CD8-positive, alpha-beta memory T cell (primary cell): ENCODE results near the gene PLXND1. TPM values are rescaled to one million over a fixed set of nuclear protein-coding genes. Genes with fewer than 3 reads are reported as not detected.

Source experiments
- CTCF ChIA-PET: fragments of 350-600 bp; sonication (Branson Sonifier 250); formaldehyde crosslinking; loops from one replicate; lab custom pipeline; 2021; ENCODE audit warnings: antibody characterized with exemption; lab: Charles Lee
- POLR2A ChIA-PET: fragments of 350-600 bp; sonication (Branson Sonifier 250); formaldehyde crosslinking; loops from one replicate; lab custom pipeline; 2021; ENCODE audit warnings: antibody characterized with exemption; lab: Charles Lee
- DNase-seq, 5 donors: peaks; one replicate each; pipeline versions ENCODE4 v3.0.0 to v3.0.0-alpha.2; 2020 to 2022; ENCODE audit warnings: mixed read lengths in 1 of 5
- H3K27ac ChIP-seq: one replicate; pipeline ENCODE4 v1.7.0; 2013; ENCODE audit warnings: low read depth, mild to moderate bottlenecking, low read length, moderate library complexity
- H3K27me3 ChIP-seq: 2 replicates; pipeline ENCODE4 v1.7.0; 2013; ENCODE audit warnings: low read length, mild to moderate bottlenecking; ENCODE audit not compliant: insufficient read depth, poor library complexity, severe bottlenecking
- H3K36me3 ChIP-seq: 2 replicates; pipeline ENCODE4 v1.7.0; 2013; ENCODE audit warnings: mild to moderate bottlenecking, low read length, moderate library complexity; ENCODE audit not compliant: insufficient read depth
- H3K4me1 ChIP-seq: 2 replicates; pipeline ENCODE4 v1.7.0; 2013; ENCODE audit warnings: mild to moderate bottlenecking, low read length, moderate library complexity; ENCODE audit not compliant: insufficient read depth
- H3K4me3 ChIP-seq: 2 replicates; pipeline ENCODE4 v1.7.0; 2013; ENCODE audit warnings: mild to moderate bottlenecking, low read length
- H3K9me3 ChIP-seq: 2 replicates; pipeline ENCODE4 v1.7.0; 2013; ENCODE audit warnings: mild to moderate bottlenecking, low read length
- H3K27ac Mint-ChIP-seq, 8 donors: one replicate each; pipeline ENCODE4 v1.8.0; 2020 to 2021; ENCODE audit warnings: mixed read lengths in 8 of 8, mild to moderate bottlenecking in 6 of 8, inconsistent platforms in 3 of 8, moderate library complexity in 3 of 8
- H3K27me3 Mint-ChIP-seq, 2 donors: one replicate each; pipeline ENCODE4 v1.8.0; 2020 to 2021; ENCODE audit warnings: mixed read lengths in 2 of 2, mild to moderate bottlenecking in 1 of 2, moderate library complexity in 1 of 2
- H3K36me3 Mint-ChIP-seq, 3 donors: one replicate each; pipeline ENCODE4 v1.8.0; 2020 to 2021; ENCODE audit warnings: mixed read lengths in 3 of 3, inconsistent platforms in 1 of 3, mild to moderate bottlenecking in 1 of 3
- H3K4me1 Mint-ChIP-seq, 3 donors: one replicate each; pipeline ENCODE4 v1.8.0; 2020 to 2021; ENCODE audit warnings: mixed read lengths in 3 of 3, inconsistent platforms in 1 of 3, mild to moderate bottlenecking in 1 of 3
- H3K4me3 Mint-ChIP-seq, 7 donors: one replicate each; pipeline ENCODE4 v1.8.0; 2020 to 2021; ENCODE audit warnings: mixed read lengths in 7 of 7, mild to moderate bottlenecking in 6 of 7, moderate library complexity in 4 of 7, inconsistent platforms in 2 of 7
- H3K9me3 Mint-ChIP-seq, 5 donors: one replicate each; pipeline ENCODE4 v1.8.0; 2020 to 2022; ENCODE audit warnings: mixed read lengths in 5 of 5, mild to moderate bottlenecking in 3 of 5, moderate library complexity in 2 of 5, inconsistent platforms in 1 of 5
- polyA plus RNA-seq: library from polyadenylated mRNA; unstranded; fragments of 300-500 nt; fragmentation: Illumina TruSeq; gene quantifications from one replicate; pipeline ENCODE4 v1.2.3, GENCODE V29; 2021
- total RNA-seq, 2 experiments: library from RNA; stranded (reverse); gene quantifications; one replicate each; pipeline ENCODE4 v1.2.3, GENCODE V29; 2021

PLXND1 gene
- total and polyA plus RNA-seq, 3 experiments from 2014 or later: 12.1 to 17.3 (median 15.2) TPM

GRCh38 chr3:129571605-129572547 lies 34.6 kb downstream of the PLXND1 start:
- Histone ChIP-seq H3K4me3 (no peak overlapping the region), H3K4me1 (peaks cover 28% of the 10 kb centered on the region), H3K27ac (no peak overlapping the region), H3K9me3 (no peaks in the 10 kb centered on the region), H3K27me3 (no peaks in the 10 kb centered on the region), H3K36me3 (no peaks in the 10 kb centered on the region)
- Mint-ChIP-seq H3K4me1 (peaks cover 51 to 74% (median 58%) of the 10 kb centered on the region in 3 donors), H3K27me3 (no peaks in the 10 kb centered on the region), H3K4me3 (peak overlapping the region in 1 of 7 donors; percentile 32), H3K36me3 (peaks cover 0 to 23% (median 2%) of the 10 kb centered on the region in 3 donors), H3K9me3 (no peaks in the 10 kb centered on the region), H3K27ac (peak overlapping the region in 7 of 8 donors; percentile 2 to 86 (median 78))
- POLR2A ChIA-PET: no interaction called here
- CTCF ChIA-PET: no interaction called here
- DNase-seq: no peak

DNA sequence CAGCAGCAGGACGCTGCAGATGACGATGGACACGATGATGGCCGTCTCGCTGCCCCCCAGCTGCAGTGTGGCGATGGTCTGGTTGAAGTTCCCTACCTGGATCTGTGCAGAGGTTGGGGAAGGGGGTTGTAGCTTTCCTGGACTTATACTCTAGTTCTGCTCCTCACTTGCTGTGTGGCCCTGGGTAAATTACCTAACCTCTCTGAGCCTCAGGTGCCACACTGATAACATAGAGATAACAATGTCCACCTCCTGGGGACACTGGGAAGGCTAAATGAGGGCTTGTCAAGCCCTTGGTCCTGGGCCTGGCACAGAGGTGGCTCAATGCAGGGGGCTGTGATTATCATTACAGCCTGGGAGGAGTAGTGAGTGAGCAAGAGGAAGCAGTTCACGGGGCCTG lies 36.6 kb downstream of the PLXND1 start:
- no peak overlapping the region for H3K27ac ChIP-seq
- no peaks in the 10 kb centered on the region for H3K27me3 ChIP-seq
- Mint-ChIP-seq H3K27ac (peak overlapping the region in 7 of 8 donors; percentile 13 to 93 (median 79)), H3K36me3 (peaks cover 0 to 27% (median 2%) of the 10 kb centered on the region in 3 donors), H3K27me3 (no peaks in the 10 kb centered on the region), H3K4me3 (peak overlapping the region in 2 of 7 donors; percentile 20 to 28), H3K9me3 (no peaks in the 10 kb centered on the region), H3K4me1 (peaks cover 34 to 57% (median 41%) of the 10 kb centered on the region in 3 donors)
- no peaks in the 10 kb centered on the region for H3K36me3 ChIP-seq
- H3K9me3 ChIP-seq: no peaks in the 10 kb centered on the region
- ChIA-PET POLR2A (no interaction called here), CTCF (no interaction called here)
- H3K4me3 ChIP-seq: no peak overlapping the region
- H3K4me1 ChIP-seq: peaks cover 13% of the 10 kb centered on the region
- DNase-seq: no peak

DNA sequence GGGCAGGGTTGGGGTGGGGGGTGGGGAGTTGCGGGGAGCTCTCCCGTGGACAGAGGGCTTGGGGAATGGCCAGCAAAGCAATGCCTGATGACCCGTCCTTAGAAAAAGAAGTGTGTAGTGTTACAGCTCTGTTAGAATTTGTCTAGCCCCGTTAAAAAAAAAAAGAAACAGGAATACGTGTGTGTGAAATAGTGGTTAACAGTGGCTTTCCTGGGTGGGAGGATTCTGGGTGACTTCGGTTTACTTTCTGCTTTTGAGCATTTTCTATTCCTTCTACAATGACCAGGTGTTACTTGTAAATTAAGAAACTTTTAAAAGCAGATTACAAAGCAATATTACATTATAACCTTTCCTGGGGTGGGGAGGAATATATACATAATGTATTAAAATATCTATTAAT lies 38.5 kb downstream of the PLXND1 start:
- CTCF ChIA-PET: interaction anchor here (1.4 to 1.6 kb wide), 2 partner anchors 9 to 127 kb away, joined by 3 to 5 read pairs; no protein-coding TSS in a partner anchor

DNA sequence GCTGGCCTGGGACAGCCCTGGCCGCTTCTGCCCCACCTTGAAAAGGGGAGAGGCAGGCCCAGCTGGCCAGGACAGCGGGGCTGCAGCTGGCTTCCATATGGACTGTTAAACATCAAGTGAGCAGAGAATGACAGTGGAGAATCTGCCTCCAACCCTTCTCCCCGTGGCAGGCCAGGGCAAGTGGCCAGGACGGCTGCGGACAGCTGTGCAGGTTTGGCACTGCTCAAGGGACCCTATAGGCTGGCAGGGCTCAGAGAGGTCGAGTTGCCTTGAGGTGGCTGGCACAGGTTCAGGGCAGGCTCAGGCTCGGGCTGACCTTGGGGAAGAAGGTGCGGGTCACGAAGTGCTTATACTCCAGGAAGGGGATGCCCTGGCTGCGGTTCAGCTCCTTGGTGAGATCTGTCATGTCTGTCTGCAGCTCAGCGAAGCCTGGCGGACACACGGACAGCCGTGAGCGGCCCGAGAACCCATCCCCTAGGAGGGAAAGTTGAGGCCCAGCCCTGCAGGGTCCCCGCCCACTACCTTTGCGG lies 39.2 kb downstream of the PLXND1 start:
- Mint-ChIP-seq H3K4me1 (peaks cover 31 to 40% (median 33%) of the 10 kb centered on the region in 3 donors), H3K9me3 (no peaks in the 10 kb centered on the region), H3K27ac (peak overlapping the region in 6 of 8 donors; percentile 39 to 92 (median 54)), H3K36me3 (peaks cover 0 to 35% (median 2%) of the 10 kb centered on the region in 3 donors), H3K27me3 (no peaks in the 10 kb centered on the region), H3K4me3 (peak overlapping the region in 1 of 7 donors; percentile 1)
- no peak for DNase-seq
- POLR2A ChIA-PET: no interaction called here
- no peak overlapping the region for H3K27ac ChIP-seq
- H3K4me3 ChIP-seq: no peak overlapping the region
- CTCF ChIA-PET: interaction anchor here (0.7 to 1.6 kb wide), 3 partner anchors 9 to 126 kb away, joined by 3 to 5 read pairs (median 3); no protein-coding TSS in a partner anchor
- no peaks in the 10 kb centered on the region for H3K27me3 ChIP-seq
- no peaks in the 10 kb centered on the region for H3K36me3 ChIP-seq
- H3K9me3 ChIP-seq: no peaks in the 10 kb centered on the region
- H3K4me1 ChIP-seq: peaks cover 13% of the 10 kb centered on the region

More for the DNA sequence above, 38.5 kb downstream of the PLXND1 start:
- peak overlapping the region; percentile 7 to 84 (median 56) for H3K27ac Mint-ChIP-seq
- Histone ChIP-seq H3K9me3 (no peaks in the 10 kb centered on the region), H3K27me3 (no peaks in the 10 kb centered on the region), H3K36me3 (no peaks in the 10 kb centered on the region), H3K4me1 (peaks cover 13% of the 10 kb centered on the region), H3K27ac (no peak overlapping the region), H3K4me3 (no peak overlapping the region)
- peak overlapping the region; percentile 8 to 71 (median 45) for H3K4me3 Mint-ChIP-seq
- H3K9me3 Mint-ChIP-seq: no peaks in the 10 kb centered on the region
- peaks cover 0 to 33% (median 2%) of the 10 kb centered on the region in 3 donors for H3K36me3 Mint-ChIP-seq
- no peaks in the 10 kb centered on the region for H3K27me3 Mint-ChIP-seq
- DNase-seq: peak in 1 of 5 donors; percentile 44
- peaks cover 31 to 41% (median 34%) of the 10 kb centered on the region in 3 donors for H3K4me1 Mint-ChIP-seq
- POLR2A ChIA-PET: interaction anchor here (0.5 kb wide), 1 partner anchor 9 kb away, joined by 3 read pairs; no protein-coding TSS in a partner anchor

GRCh38 chr3:129565902-129566301 lies 40.6 kb downstream of the PLXND1 start:
- H3K27ac Mint-ChIP-seq: peak overlapping the region in 3 of 8 donors; percentile 47 to 64 (median 61)
- no peaks in the 10 kb centered on the region for H3K9me3 ChIP-seq
- peak overlapping the region in 1 of 7 donors; percentile 32 for H3K4me3 Mint-ChIP-seq
- H3K36me3 ChIP-seq: no peaks in the 10 kb centered on the region
- no peak overlapping the region for H3K4me3 ChIP-seq
- ChIA-PET POLR2A (interaction anchor here (0.7 kb wide), 1 partner anchor 12 kb away, joined by 3 read pairs; no protein-coding TSS in a partner anchor), CTCF (no interaction called here)
- peaks cover 29 to 35% (median 31%) of the 10 kb centered on the region in 3 donors for H3K4me1 Mint-ChIP-seq
- no peak overlapping the region for H3K27ac ChIP-seq
- H3K36me3 Mint-ChIP-seq: peaks cover 0 to 34% (median 0%) of the 10 kb centered on the region in 3 donors
- peaks cover 13% of the 10 kb centered on the region for H3K4me1 ChIP-seq
- DNase-seq: no peak
- H3K9me3 Mint-ChIP-seq: no peaks in the 10 kb centered on the region
- H3K27me3 Mint-ChIP-seq: no peaks in the 10 kb centered on the region
- H3K27me3 ChIP-seq: no peaks in the 10 kb centered on the region

DNA sequence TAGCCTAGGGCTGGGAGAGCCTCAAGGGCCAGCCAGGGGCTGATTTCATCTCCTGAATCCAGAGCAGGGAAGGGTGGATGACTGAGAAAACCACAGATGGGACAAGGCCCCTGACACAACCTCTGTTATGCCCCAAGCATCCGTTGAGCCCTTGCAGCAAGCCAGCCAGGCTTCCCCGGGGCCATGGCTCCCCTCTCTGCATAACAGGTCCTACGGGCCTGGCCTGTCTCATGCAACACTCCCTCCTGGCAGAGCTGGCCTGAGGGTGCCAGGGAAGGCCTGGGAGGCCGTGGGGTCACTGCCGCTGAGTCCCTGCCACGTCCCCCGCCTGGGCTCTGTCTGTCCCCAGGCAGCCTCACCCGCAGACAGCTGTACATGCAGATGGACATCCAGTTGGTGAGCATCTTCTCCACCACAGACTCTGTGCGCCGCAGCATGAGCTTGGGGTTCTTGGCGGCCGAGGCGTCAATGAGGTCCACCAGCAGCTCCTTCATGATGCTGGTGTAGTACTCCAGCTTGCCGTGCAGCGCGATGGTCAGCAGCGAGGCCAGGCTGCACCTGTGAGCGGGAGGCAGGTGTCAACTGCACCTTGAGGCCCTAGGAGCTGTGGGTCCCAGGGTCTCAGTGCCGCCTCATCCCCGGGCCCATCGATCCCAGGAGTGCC lies 41.4 kb downstream of the PLXND1 start:
- H3K27me3 ChIP-seq: no peaks in the 10 kb centered on the region
- DNase-seq: no peak
- POLR2A ChIA-PET: interaction anchor here (0.6 to 0.7 kb wide), 2 partner anchors 13 to 165 kb away, joined by 3 to 6 read pairs; no protein-coding TSS in a partner anchor
- H3K4me1 ChIP-seq: peaks cover 13% of the 10 kb centered on the region
- Mint-ChIP-seq H3K9me3 (no peaks in the 10 kb centered on the region), H3K36me3 (peaks cover 2 to 34% (median 5%) of the 10 kb centered on the region in 3 donors), H3K27ac (peak overlapping the region in 2 of 8 donors; percentile 27 to 35), H3K4me1 (peaks cover 32 to 38% (median 36%) of the 10 kb centered on the region in 3 donors), H3K4me3 (no peak overlapping the region), H3K27me3 (no peaks in the 10 kb centered on the region)
- H3K9me3 ChIP-seq: no peaks in the 10 kb centered on the region
- CTCF ChIA-PET: no interaction called here
- H3K27ac ChIP-seq: no peak overlapping the region
- no peaks in the 10 kb centered on the region for H3K36me3 ChIP-seq
- no peak overlapping the region for H3K4me3 ChIP-seq

GRCh38 chr3:129563850-129564535 lies 42.5 kb downstream of the PLXND1 start:
- Mint-ChIP-seq H3K9me3 (no peaks in the 10 kb centered on the region), H3K4me3 (no peak overlapping the region), H3K36me3 (peaks cover 2 to 33% (median 5%) of the 10 kb centered on the region in 3 donors), H3K27me3 (no peaks in the 10 kb centered on the region), H3K27ac (peak overlapping the region in 2 of 8 donors; percentile 22 to 42), H3K4me1 (peaks cover 23 to 29% (median 25%) of the 10 kb centered on the region in 3 donors)
- Histone ChIP-seq H3K4me3 (no peak overlapping the region), H3K36me3 (no peaks in the 10 kb centered on the region), H3K9me3 (no peaks in the 10 kb centered on the region), H3K4me1 (peaks cover 14% of the 10 kb centered on the region), H3K27ac (no peak overlapping the region), H3K27me3 (no peaks in the 10 kb centered on the region)
- no peak for DNase-seq
- ChIA-PET CTCF (no interaction called here), POLR2A (interaction anchor here (0.6 kb wide), 1 partner anchor 164 kb away, joined by 6 read pairs; no protein-coding TSS in a partner anchor)
